ENCODE measurements around the gene C5orf46.
"Not testable (repeated sequence)": the region's sequence is repeated elsewhere in the genome, so short reads cannot be mapped to it uniquely, and the experiment has no call there.

C5orf46 gene

DNA sequence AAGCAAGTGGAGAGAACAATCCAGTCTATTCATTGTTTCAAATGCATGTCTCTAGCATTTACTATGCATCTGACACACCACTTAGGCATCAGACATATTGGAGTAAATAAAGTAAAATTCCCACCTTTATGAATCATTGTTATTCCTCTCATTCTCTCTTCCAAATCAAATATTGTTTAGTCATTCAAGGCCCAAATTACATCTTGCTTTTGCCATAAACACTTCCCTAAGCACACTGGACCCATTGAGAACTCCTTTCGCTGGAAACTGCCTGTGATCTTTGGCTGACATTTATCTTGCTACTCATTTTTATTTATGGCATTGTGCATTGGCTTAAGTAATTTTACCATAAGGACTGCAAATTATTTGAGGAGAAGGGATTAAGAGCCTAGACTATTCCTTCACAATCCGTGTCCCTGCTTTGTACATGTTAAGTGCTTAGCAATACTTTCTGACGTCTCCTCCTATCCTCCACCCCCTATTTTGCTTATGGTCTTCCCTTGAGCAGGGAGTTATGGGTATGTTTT, 7.4 kb downstream of the C5orf46 start:
- in situ Hi-C loops (cut with HindIII; ENCODE audit: low sequenced_read_pairs), result no loop called here

DNA sequence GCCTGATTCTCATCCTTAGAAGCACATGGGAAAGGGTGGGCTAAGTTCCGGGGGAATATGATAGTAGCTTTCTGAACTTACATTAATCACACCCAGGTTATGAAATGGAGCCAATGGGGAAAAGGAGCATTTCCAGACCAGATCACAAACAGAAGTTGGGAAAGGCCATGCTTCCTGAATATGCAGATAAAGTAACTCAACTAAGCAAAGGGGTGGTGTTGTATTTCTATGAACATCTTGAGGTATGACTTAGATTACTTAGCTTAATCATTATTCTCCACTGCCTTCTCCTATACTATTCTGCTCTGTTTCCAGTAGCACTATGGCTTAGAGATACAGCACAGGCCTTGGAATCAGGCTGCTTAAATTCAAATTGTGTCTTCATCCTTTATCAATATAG, 10.5 kb downstream of the C5orf46 start:
- in situ Hi-C loops (cut with HindIII; ENCODE audit: low sequenced_read_pairs), result no loop called here

GRCh38 chr5:147893820-147894219, 12.5 kb downstream of the C5orf46 start:
- in situ Hi-C loops (cut with HindIII; ENCODE audit: low sequenced_read_pairs), result no loop called here

GRCh38 chr5:147892696-147893296, 13.5 kb downstream of the C5orf46 start:
- in situ Hi-C loops (cut with HindIII; ENCODE audit: low sequenced_read_pairs), result no loop called here

DNA sequence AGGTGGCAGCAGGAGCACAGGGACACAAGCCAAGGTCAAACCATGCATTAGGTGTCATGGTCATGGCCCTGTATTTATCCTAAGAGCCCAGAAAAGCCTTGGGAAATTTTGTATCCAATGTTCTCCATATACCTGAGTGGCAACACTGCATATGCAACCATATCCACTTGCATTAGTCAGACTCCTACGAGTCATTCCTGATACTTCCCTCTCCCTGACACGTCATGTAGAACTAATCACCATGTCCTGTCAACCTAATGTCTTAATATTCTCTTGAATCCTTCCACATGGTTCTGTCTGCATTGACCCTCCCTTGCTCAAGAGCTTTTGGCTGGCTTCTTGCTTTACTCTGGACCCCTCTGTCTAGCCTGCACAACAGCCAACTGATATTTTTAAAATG, 18.4 kb downstream of the C5orf46 start:
- in situ Hi-C loops (cut with HindIII; ENCODE audit: low sequenced_read_pairs), result no loop called here

- in situ Hi-C loops (cut with HindIII; ENCODE audit: low sequenced_read_pairs), result no loop called here
Measured at GRCh38 chr5:147887026-147887627, 19.2 kb downstream of the C5orf46 start.

DNA sequence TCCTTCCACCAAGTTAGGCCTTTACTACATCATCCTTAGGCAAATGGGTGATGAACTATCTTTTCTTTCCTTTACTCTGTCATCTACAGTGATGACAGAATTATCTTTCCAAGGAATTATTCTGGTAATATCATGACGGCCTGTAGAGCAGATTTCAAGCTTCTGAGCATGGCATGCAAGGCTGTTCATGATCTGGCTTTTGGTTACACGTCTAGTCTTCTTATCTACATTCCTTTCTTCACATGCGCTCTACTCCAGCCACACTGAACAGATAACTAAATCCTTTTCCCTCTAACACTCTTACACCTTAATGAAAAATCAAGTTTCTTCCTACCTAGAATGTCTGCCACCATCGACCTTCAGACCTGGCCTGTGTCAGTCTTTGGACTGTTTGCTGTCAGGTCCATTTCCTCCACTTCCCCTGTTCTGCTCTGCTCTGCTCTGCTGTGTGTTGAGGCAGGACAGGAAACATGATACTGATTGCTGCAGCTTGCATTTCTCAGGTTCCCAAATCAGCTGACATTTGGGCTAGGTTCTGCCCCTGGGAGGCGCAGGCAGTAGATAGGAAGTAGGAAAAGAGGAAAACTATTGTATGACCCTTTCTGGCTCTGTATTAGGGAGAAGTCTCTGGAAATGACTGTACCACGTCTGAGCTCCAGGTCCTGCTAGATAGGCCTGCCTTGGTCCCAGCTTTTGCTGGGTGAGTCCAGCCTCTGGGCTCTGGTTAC, 23.6 kb downstream of the C5orf46 start:
- in situ Hi-C loops (cut with HindIII; ENCODE audit: low sequenced_read_pairs), result loop anchor here (5.0 kb wide), 1 partner anchor 50 kb away; no protein-coding TSS in a partner anchor

- in situ Hi-C loops (cut with HindIII; ENCODE audit: low sequenced_read_pairs), result loop anchor here (5.0 kb wide), 1 partner anchor 52 kb away; no protein-coding TSS in a partner anchor
Measured at GRCh38 chr5:147880487-147880886, 25.9 kb downstream of the C5orf46 start.

DNA sequence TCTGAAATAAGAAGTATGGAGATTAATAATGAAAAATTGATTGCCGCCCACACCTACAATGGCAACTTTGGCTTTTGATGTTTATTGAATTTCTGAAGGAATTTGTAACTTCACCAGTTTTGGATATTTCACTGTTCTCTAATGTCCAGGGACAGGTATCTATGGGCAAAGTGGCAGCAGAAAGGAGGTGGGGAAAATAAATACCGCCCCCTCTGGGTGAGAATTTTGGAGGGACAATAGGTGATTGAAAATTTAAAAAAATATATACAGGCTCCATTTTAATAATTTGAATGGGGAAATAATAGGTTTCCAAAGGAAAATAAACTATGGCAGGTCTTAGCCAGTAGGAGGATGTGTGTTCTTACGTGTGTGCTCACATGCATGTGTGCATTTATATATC, 26.6 kb downstream of the C5orf46 start:
- in situ Hi-C loops (cut with HindIII; ENCODE audit: low sequenced_read_pairs), result loop anchor here (5.0 kb wide), 1 partner anchor 53 kb away; no protein-coding TSS in a partner anchor

DNA sequence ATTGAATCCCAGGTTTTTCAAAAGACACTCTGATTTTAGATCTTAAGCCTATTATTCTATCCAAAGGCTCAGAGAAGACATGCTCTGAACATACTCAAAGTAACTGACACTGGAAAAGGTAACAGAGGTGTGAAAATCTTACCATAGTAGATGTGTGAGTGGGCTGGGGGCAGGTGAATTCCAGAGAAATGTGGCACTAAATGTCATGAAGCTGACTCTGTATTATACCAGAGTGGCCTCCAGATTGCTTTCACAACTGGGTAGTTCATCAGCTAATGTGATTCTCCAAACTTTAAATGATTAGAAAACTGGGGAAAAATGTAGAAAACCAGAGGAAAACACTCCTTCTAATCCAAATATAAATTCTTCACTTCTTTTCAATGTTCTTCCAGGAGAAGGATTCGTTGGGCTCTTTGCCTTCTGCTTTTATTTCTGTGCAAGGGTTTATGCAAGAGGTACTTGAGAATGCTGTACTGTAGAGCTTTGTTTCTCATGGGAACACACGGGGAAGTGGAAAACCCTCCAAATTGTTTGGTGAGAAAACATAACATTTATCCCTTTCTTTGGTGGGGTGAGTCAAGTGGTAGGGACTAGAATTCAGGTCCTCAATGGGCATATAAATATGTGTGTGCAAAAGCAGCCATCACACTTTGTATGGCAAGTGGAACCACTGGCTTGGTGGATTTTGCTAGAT, 28.1 kb downstream of the C5orf46 start, which contains the start of gene SCGB3A2:
SCGB3A2 (plus strand) TSS at position 646 of the 694 bp plus-strand sequence. CDS start 93 bp downstream, outside the sequence.
- in situ Hi-C loops (cut with HindIII; ENCODE audit: low sequenced_read_pairs), result no loop called here

DNA sequence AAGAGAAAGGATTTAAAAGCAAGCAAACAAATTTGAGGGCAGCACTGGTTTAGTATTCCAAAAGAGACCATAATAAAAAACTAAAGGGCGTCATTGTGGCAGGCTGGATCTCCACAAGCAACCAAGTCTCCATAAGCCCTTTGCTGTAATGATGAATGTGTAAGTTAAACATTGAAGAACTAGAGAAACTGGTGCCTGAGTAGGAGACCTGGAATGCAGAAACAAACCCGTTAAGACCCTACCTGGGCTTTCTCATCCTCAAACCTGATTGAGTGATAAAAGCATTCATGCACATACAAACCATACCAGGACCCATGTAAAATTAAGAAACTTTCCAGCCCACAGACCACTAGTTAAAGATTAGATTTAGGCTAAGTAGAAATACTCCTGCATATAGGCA, 29.7 kb downstream of the C5orf46 start:
- in situ Hi-C loops (cut with HindIII; ENCODE audit: low sequenced_read_pairs), result no loop called here

GRCh38 chr5:147876141-147876540, 30.2 kb downstream of the C5orf46 start:
- in situ Hi-C loops (cut with HindIII; ENCODE audit: low sequenced_read_pairs), result no loop called here

GRCh38 chr5:147874910-147875367, 31.4 kb downstream of the C5orf46 start:
- in situ Hi-C loops (cut with HindIII; ENCODE audit: low sequenced_read_pairs), result no loop called here

DNA sequence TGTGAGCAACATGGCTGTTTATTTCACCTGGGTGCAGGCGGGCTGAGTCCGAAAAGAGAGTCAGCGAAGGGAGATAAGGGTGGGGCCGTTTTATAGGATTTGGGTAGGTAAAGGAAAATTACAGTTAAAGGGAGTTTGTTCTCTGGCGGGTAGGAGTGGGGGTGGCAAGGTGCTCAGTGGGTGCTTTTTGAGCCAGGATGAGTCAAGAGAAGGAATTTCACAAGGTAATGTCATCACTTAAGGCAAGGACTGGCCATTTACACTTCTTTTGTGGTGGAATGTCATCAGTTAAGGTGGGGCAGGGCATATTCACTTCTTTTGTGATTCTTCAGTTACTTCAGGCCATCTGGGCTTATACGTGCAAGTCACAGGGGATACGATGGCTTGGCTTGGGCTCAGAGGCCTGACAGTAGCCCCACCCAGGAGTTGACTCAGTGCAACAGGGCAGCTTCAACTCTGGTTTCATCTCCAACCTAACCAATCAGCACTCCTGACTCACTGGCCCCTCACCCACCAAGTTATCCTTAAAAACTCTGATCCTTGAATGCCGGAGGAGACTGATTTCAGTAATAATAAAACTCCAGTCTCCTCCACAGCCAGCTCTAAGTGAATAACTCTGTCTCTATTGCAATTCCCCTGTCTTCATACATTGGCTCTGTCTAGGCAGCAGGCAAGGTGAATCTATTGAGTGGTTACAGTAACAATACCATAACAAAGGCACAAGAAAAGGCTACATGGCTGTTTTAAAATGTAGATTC, 32.0 kb downstream of the C5orf46 start:
- in situ Hi-C loops (cut with HindIII; ENCODE audit: low sequenced_read_pairs), result not testable (repeated sequence)

GRCh38 chr5:147872744-147873435, 33.4 kb downstream of the C5orf46 start:
- in situ Hi-C loops (cut with HindIII; ENCODE audit: low sequenced_read_pairs), result not testable (repeated sequence)

DNA sequence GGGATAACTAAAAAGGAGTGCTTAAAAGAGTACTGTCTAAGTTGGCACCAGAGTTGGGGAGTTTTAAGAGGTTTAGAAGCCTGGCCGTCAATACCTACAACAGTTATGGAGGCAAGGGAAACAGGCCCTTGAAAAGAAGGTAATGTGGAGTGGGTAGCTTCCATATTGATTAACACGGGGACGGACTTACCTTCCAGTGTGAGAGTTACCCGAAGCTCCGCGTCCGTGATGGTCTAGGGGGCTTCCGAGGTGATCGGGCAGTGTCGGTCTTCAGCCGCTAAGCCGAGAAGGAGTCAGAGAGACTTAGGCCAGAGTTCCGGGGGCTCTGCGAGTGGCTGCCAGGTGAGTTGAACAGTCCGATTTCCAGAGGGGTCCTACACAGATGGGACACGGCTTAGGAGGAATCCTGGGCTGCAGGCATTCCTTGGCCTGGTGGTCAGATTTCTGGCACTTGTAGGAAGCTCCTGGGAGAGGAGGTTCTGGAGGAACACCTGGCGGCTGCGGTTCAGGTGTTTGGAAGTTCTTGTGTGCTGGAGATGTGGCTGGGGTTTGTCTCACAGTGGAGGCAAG, 34.3 kb downstream of the C5orf46 start:
- in situ Hi-C loops (cut with HindIII; ENCODE audit: low sequenced_read_pairs), result not testable (repeated sequence)

DNA sequence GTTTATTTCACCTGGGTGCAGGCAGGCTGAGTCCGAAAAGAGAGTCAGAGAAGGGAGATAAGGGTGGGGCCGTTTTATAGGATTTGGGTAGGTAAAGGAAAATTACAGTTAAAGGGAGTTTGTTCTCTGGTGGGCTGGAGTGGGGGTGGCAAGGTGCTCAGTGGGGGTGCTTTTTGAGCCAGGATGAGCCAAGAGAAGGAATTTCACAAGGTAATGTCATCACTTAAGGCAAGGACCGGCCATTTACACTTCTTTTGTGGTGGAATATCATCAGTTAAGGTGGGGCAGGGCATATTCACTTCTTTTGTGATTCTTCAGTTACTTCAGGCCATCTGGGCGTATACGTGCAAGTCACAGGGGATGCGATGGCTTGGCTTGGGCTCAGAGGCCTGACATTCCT, 36.4 kb downstream of the C5orf46 start:
- in situ Hi-C loops (cut with HindIII; ENCODE audit: low sequenced_read_pairs), result not testable (repeated sequence)

- in situ Hi-C loops (cut with HindIII; ENCODE audit: low sequenced_read_pairs), result no loop called here
Measured at GRCh38 chr5:147869112-147869511, 37.2 kb downstream of the C5orf46 start.

- in situ Hi-C loops (cut with HindIII; ENCODE audit: low sequenced_read_pairs), result no loop called here
Measured at GRCh38 chr5:147863454-147864158, 42.7 kb downstream of the C5orf46 start.

Measured in DLD1 (cell line).